ENCODE measurements around the gene ZNF552. TPM values are rescaled to one million over a fixed set of nuclear protein-coding genes. Genes with fewer than 3 reads are reported as not detected.

The ZNF552 gene
- total and polyA plus RNA-seq, 2 of the 8 experiments (the other 6 are each of a cell fraction or from before 2014, with no cell fraction given): 5.9 to 11.6 TPM

DNA sequence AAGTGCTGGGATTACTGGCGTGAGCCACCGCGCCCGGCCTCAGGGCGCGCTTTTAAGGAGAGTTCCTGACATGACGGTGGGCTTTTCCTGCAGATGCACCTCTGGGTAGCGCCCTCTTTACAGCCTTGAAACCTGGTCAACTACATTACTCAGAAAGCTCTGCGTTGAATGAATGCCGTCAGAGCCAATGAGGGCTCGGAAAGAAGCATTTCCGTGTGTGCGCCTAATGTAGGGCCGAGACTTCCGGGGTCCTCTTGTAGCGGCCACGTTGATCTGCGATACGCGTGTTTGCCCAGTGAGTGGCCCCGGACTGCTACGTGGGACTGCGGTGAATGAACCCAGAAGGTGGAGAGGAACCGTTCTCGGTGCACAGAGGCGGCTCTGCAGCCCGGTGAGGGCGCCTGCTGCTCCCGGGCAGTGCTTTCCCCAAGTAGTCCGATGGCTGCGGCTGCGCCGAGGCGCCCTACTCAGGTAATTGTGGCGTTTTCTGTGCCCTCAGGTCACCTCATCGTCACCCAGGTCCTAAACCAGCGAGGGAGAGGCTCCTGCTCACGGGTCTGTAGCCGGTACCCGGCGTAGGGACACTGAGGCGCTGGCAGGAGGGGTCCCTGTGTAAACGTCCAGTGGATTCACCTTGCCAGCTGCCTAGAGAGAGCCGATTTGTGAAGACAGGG, 4.9 kb upstream of the ZNF552 start (continued):
- TF ChIP-seq GABPA (IDR thresholded peaks at IDR 0.05; ENCODE audit: borderline replicate concordance, insufficient read depth, low read length) (peak; percentile 91), SAP30 (IDR thresholded peaks at IDR 0.05; ENCODE audit: insufficient read depth, insufficient replicate concordance, low read length) (no peak), SP1 (IDR thresholded peaks at IDR 0.05; ENCODE audit: low read depth, low read length) (peak; percentile 83), BRCA1 (IDR thresholded peaks at IDR 0.05; ENCODE audit: low read depth, low read length) (no peak), SIX5 (IDR thresholded peaks at IDR 0.05; ENCODE audit: low read depth, low read length) (0 out of 2 replicates have a peak, but pooled peaks have one; percentile 6), RAD21 (IDR thresholded peaks at IDR 0.05 in 1 of 2, conservative IDR thresholded peaks at IDR 0.05 in 1 of 2; ENCODE audit: low read depth in 2 of 2, low read length in 2 of 2) (no peak), SRF (IDR thresholded peaks at IDR 0.05; ENCODE audit: low read depth, low read length) (no peak)
- TF ChIP-seq, protein P1, sequence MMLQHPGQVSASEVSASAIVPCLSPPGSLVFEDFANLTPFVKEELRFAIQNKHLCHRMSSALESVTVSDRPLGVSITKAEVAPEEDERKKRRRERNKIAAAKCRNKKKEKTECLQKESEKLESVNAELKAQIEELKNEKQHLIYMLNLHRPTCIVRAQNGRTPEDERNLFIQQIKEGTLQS (IDR thresholded peaks at IDR 0.05; ENCODE audit: insufficient read depth, low read depth, low read length): no peak
- TF ChIP-seq, protein P2, sequence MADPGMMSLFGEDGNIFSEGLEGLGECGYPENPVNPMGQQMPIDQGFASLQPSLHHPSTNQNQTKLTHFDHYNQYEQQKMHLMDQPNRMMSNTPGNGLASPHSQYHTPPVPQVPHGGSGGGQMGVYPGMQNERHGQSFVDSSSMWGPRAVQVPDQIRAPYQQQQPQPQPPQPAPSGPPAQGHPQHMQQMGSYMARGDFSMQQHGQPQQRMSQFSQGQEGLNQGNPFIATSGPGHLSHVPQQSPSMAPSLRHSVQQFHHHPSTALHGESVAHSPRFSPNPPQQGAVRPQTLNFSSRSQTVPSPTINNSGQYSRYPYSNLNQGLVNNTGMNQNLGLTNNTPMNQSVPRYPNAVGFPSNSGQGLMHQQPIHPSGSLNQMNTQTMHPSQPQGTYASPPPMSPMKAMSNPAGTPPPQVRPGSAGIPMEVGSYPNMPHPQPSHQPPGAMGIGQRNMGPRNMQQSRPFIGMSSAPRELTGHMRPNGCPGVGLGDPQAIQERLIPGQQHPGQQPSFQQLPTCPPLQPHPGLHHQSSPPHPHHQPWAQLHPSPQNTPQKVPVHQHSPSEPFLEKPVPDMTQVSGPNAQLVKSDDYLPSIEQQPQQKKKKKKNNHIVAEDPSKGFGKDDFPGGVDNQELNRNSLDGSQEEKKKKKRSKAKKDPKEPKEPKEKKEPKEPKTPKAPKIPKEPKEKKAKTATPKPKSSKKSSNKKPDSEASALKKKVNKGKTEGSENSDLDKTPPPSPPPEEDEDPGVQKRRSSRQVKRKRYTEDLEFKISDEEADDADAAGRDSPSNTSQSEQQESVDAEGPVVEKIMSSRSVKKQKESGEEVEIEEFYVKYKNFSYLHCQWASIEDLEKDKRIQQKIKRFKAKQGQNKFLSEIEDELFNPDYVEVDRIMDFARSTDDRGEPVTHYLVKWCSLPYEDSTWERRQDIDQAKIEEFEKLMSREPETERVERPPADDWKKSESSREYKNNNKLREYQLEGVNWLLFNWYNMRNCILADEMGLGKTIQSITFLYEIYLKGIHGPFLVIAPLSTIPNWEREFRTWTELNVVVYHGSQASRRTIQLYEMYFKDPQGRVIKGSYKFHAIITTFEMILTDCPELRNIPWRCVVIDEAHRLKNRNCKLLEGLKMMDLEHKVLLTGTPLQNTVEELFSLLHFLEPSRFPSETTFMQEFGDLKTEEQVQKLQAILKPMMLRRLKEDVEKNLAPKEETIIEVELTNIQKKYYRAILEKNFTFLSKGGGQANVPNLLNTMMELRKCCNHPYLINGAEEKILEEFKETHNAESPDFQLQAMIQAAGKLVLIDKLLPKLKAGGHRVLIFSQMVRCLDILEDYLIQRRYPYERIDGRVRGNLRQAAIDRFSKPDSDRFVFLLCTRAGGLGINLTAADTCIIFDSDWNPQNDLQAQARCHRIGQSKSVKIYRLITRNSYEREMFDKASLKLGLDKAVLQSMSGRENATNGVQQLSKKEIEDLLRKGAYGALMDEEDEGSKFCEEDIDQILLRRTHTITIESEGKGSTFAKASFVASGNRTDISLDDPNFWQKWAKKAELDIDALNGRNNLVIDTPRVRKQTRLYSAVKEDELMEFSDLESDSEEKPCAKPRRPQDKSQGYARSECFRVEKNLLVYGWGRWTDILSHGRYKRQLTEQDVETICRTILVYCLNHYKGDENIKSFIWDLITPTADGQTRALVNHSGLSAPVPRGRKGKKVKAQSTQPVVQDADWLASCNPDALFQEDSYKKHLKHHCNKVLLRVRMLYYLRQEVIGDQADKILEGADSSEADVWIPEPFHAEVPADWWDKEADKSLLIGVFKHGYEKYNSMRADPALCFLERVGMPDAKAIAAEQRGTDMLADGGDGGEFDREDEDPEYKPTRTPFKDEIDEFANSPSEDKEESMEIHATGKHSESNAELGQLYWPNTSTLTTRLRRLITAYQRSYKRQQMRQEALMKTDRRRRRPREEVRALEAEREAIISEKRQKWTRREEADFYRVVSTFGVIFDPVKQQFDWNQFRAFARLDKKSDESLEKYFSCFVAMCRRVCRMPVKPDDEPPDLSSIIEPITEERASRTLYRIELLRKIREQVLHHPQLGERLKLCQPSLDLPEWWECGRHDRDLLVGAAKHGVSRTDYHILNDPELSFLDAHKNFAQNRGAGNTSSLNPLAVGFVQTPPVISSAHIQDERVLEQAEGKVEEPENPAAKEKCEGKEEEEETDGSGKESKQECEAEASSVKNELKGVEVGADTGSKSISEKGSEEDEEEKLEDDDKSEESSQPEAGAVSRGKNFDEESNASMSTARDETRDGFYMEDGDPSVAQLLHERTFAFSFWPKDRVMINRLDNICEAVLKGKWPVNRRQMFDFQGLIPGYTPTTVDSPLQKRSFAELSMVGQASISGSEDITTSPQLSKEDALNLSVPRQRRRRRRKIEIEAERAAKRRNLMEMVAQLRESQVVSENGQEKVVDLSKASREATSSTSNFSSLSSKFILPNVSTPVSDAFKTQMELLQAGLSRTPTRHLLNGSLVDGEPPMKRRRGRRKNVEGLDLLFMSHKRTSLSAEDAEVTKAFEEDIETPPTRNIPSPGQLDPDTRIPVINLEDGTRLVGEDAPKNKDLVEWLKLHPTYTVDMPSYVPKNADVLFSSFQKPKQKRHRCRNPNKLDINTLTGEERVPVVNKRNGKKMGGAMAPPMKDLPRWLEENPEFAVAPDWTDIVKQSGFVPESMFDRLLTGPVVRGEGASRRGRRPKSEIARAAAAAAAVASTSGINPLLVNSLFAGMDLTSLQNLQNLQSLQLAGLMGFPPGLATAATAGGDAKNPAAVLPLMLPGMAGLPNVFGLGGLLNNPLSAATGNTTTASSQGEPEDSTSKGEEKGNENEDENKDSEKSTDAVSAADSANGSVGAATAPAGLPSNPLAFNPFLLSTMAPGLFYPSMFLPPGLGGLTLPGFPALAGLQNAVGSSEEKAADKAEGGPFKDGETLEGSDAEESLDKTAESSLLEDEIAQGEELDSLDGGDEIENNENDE (IDR thresholded peaks at IDR 0.05; ENCODE audit: insufficient replicate concordance, low read length): no peak
